ENCODE results near the gene WDR6. TPM values are rescaled to one million over a fixed set of nuclear protein-coding genes. Genes with fewer than 3 reads are reported as not detected.

WDR6 gene
- polyA plus RNA-seq, 1 experiment, result 164 TPM

GRCh38 chr3:49034650-49035049, 27.5 kb downstream of the WDR6 start:
- H3K4me3 ChIP-seq (ENCODE audit: low read depth, low read length), result no peak overlapping the region
- CTCF ChIA-PET, result interaction anchor here (1.0 kb wide), 1 partner anchor 61 kb away, joined by 3 read pairs; no protein-coding TSS in a partner anchor
- DNase-seq (ENCODE audit: low read depth), result no peak
- H3K36me3 ChIP-seq (ENCODE audit: control insufficient read depth, insufficient read depth, low read length), result peaks cover 28% of the 10 kb centered on the region
- TF ChIP-seq, protein P1, sequence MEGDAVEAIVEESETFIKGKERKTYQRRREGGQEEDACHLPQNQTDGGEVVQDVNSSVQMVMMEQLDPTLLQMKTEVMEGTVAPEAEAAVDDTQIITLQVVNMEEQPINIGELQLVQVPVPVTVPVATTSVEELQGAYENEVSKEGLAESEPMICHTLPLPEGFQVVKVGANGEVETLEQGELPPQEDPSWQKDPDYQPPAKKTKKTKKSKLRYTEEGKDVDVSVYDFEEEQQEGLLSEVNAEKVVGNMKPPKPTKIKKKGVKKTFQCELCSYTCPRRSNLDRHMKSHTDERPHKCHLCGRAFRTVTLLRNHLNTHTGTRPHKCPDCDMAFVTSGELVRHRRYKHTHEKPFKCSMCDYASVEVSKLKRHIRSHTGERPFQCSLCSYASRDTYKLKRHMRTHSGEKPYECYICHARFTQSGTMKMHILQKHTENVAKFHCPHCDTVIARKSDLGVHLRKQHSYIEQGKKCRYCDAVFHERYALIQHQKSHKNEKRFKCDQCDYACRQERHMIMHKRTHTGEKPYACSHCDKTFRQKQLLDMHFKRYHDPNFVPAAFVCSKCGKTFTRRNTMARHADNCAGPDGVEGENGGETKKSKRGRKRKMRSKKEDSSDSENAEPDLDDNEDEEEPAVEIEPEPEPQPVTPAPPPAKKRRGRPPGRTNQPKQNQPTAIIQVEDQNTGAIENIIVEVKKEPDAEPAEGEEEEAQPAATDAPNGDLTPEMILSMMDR (IDR thresholded peaks at IDR 0.05; ENCODE audit: insufficient read depth, low read depth, low read length), result no peak
- H3K27me3 ChIP-seq (ENCODE audit: control insufficient read depth, insufficient read depth, low read length), result no peaks in the 10 kb centered on the region
- POLR2A ChIA-PET, result no interaction called here

DNA sequence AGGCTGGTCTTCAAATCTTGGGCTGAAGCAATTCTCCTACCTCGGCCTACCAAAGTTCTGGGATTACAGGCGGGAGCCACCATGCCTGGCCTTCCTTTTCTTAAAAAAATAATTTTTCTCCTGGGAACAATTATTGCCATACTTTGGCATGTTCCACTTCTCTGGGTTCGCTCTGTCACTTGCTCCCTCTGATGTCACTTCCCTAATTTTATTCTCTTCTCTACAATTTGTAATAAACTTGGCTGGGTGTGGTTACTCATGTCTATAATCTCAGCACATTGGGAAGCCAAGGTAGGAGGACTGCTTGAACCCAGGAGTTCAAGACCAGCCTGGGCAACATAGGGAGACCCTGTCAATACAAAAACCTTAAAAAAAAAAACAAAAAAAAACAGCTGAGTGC, 28.1 kb downstream of the WDR6 start:
- Histone ChIP-seq H3K4me3 (ENCODE audit: low read depth, low read length) (no peak overlapping the region), H3K36me3 (ENCODE audit: control insufficient read depth, insufficient read depth, low read length) (peaks cover 26% of the 10 kb centered on the region), H3K27me3 (ENCODE audit: control insufficient read depth, insufficient read depth, low read length) (no peaks in the 10 kb centered on the region)
- DNase-seq (ENCODE audit: low read depth), result no peak
- CTCF ChIA-PET, result interaction anchor here (1.0 kb wide), 1 partner anchor 61 kb away, joined by 3 read pairs; no protein-coding TSS in a partner anchor
- POLR2A ChIA-PET, result no interaction called here
- TF ChIP-seq, protein P1 (IDR thresholded peaks at IDR 0.05; ENCODE audit: insufficient read depth, low read depth, low read length), result no peak

DNA sequence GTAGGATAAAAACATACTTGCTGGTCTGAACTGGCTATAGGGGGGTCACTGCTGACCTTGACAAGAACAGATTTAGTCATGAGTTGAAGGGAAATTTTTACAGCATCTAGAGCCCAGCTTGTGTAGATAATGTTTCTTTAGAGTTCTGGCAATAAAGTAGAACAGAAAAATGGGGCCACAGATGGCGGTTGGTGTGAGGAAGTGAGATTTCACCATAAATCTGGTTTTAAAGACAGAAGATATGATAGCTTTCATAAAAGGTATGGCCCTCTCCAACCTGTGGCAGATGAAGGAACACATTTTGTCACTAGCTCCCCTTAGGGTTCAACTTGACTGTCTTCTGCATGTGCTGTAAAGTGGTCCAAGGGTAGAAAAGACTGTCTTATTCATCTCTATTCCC, 46.4 kb downstream of the WDR6 start:
- H3K4me3 ChIP-seq (ENCODE audit: low read depth, low read length), result no peak overlapping the region
- TF ChIP-seq, protein P1 (IDR thresholded peaks at IDR 0.05; ENCODE audit: insufficient read depth, low read depth, low read length), result no peak
- H3K36me3 ChIP-seq (ENCODE audit: control insufficient read depth, insufficient read depth, low read length), result peaks cover 21% of the 10 kb centered on the region
- CTCF ChIA-PET, result no interaction called here
- H3K27me3 ChIP-seq (ENCODE audit: control insufficient read depth, insufficient read depth, low read length), result no peaks in the 10 kb centered on the region
- DNase-seq (ENCODE audit: low read depth), result no peak
- POLR2A ChIA-PET, result no interaction called here

DNA sequence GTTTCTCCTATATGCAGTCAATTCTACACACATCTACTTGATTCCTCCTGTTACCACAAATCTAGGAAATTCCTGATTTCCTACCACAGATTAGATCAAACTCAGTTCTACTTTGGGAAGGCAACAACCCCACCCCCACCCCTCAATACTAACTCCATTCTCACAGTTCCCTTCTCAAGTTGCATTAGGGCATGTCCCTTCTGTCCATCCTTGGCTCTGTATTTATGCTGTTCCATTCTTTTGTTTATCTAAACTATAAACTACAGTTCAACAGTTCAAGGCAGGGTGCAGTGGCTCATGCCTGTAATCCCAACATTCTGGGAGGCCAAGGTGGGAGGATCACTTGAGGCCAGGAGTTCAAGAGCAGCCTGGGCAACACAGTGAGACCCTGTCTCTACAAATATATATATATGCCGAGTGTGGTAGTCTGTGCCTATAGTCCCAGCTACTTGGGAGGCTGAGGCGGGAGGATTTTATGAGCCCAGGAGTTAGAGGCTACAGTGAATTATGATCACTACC, 47.2 kb downstream of the WDR6 start:
- ChIA-PET POLR2A (no interaction called here), CTCF (no interaction called here)
- Histone ChIP-seq H3K36me3 (ENCODE audit: control insufficient read depth, insufficient read depth, low read length) (peaks cover 21% of the 10 kb centered on the region), H3K27me3 (ENCODE audit: control insufficient read depth, insufficient read depth, low read length) (no peaks in the 10 kb centered on the region), H3K4me3 (ENCODE audit: low read depth, low read length) (no peak overlapping the region)
- TF ChIP-seq, protein P1 (IDR thresholded peaks at IDR 0.05; ENCODE audit: insufficient read depth, low read depth, low read length), result no peak
- DNase-seq (ENCODE audit: low read depth), result no peak

- Histone ChIP-seq H3K27me3 (ENCODE audit: control insufficient read depth, insufficient read depth, low read length) (no peaks in the 10 kb centered on the region), H3K36me3 (ENCODE audit: control insufficient read depth, insufficient read depth, low read length) (peaks cover 19% of the 10 kb centered on the region), H3K4me3 (ENCODE audit: low read depth, low read length) (no peak overlapping the region)
- ChIA-PET CTCF (no interaction called here), POLR2A (no interaction called here)
- TF ChIP-seq, protein P1 (IDR thresholded peaks at IDR 0.05; ENCODE audit: insufficient read depth, low read depth, low read length), result no peak
- no peak for DNase-seq (ENCODE audit: low read depth)
Measured at GRCh38 chr3:49057268-49057667, 50.1 kb downstream of the WDR6 start.
